NCI-H2029 treated with DMSO at 0.1 percent for 48 hours (cell line): Measurements from ENCODE around the gene MSH2.
"Not testable (repeated sequence)": the region's sequence is repeated elsewhere in the genome, so short reads cannot be mapped to it uniquely, and the experiment has no call there.

Experiments
- DNase-seq: peaks from one replicate; lab custom pipeline; 2025; lab: John Stamatoyannopoulos, UW

MSH2 gene

DNA sequence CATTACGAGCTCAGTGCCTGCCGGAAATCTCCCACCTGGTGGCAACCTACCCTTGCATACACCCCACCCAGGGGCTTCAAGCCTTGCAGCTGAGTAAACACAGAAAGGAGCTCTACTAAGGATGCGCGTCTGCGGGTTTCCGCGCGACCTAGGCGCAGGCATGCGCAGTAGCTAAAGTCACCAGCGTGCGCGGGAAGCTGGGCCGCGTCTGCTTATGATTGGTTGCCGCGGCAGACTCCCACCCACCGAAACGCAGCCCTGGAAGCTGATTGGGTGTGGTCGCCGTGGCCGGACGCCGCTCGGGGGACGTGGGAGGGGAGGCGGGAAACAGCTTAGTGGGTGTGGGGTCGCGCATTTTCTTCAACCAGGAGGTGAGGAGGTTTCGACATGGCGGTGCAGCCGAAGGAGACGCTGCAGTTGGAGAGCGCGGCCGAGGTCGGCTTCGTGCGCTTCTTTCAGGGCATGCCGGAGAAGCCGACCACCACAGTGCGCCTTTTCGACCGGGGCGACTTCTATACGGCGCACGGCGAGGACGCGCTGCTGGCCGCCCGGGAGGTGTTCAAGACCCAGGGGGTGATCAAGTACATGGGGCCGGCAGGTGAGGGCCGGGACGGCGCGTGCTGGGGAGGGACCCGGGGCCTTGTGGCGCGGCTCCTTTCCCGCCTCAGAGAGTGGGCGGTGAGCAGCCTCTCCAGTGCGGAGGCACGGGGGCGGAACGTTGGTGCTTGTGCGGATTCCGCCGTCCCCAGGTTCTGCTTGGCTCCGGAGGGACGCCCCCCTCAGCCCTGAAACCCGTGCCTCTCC is at the start of gene MSH2:
TSS of gene MSH2 (plus strand) at position 352 of the 804 bp plus-strand sequence. CDS start at position 388, 36 bp downstream.
- DNase-seq = peak; percentile 89

DNA sequence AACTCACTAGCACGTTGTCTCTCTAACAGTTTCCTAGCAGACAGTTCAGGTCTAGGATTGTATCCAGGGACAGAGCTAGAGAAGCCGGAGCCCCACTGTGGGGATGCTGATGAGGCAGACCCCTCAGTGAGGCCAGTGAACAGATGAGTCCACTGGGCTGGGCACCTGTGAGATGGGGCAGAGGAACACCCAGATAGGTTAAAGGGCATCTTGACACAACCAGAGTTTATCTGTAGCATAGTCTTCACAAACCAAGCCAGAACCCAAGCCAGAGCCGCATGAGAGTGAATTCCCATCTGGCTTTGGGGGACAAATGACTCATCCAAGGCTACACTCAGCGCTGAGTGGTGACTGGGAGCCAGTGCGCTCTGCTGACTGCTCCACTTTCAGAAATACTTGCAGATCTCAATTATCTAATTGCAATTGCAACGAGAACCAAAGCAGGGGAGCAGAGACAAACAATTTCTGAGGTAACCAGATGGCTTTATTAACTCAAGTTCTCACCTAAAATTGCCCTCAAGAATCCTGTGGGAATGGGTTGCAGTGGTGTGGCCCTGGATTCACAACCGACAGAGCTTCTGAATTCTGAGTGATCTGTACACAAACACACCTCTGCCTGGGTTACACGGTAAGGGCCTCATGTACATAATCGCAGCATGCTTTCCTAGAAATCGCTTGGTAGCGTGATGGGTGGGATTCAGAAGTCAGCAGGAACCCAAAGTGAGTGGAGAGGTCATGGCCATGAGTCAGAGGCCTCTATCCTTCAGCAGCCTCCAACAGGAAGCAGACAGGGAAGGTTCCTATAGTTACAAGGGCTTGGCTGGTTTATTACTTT is 48.7 kb upstream of the MSH2 start:
- DNase-seq = no peak

DNA sequence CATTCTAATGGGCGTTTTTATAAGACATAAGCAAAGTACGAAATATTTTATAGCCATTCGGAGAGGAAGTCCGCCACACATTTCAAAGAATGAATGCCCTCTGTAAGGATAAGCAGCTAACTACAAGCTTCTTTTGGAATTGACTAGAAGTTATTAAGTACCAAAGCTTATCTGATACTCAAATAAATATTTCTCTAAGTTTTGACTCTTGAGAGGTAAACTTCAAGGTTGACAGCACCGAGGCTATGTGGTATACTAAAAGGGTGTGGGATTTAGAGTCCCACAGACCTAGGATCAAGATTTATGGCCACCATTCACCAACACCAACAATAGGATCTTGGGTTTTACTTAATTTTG is 48.1 kb upstream of the MSH2 start:
- DNase-seq = no peak

DNA sequence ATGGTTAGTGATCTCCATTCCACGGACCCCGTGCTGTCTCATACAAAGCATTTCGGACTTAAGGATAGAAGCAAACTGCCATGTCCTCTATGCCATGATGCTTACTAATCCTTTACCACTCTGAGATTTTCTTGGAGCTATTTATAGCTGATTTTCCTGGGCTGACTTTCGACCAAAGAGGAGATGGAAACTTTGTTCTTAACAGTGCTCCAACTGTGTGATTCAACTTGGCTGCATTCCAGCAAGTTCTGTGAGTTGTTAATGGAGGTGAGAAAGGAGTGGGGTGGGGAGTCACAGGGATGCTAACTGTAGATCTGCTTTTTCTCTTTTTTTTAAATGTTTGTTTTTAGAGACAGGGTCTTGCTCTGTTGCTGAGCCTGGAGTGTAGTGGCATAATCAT is 45.5 kb upstream of the MSH2 start:
- no peak for DNase-seq

DNA sequence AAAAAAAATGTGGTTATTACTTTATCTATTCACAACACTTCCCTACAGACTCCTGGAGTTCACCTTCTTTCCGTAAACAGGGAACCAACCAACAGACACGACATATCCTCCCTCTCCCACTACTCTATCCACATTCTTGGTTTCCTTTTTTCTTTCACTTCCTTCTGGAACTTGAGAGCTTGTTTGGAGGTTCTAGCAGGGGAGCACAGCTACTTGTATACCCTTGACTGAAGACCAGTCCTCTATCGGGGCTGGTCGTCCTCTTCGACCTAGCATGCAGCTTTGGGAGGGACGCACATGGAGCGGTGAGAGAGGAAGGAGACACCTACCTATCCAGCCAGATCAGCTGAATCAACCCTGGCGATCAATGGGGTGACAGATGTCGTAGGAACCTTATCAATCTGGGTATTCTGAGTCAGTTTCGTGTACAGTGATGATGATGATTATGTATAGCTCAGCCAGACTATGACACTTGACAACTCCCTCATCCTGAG is 43.5 kb upstream of the MSH2 start:
- no peak for DNase-seq

DNA sequence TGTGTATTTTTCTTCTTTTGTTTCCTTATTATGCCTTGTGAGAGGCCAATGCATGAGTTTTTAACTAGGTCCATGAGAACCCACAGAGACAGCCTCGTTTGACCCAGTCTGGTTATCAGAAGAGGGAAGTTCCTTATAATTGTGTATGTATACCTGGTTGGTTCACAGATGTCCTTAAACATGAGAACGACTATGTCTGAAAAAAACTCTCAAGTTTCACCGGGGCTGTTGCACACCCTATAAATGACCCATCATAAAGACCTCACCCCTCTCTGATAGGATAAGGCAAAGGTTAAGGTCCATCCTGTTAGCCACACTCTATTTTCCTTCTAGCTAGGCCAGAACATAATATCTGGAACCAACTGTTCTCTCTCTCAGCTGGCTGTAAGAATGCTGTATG is 42.7 kb upstream of the MSH2 start:
- DNase-seq = no peak

DNA sequence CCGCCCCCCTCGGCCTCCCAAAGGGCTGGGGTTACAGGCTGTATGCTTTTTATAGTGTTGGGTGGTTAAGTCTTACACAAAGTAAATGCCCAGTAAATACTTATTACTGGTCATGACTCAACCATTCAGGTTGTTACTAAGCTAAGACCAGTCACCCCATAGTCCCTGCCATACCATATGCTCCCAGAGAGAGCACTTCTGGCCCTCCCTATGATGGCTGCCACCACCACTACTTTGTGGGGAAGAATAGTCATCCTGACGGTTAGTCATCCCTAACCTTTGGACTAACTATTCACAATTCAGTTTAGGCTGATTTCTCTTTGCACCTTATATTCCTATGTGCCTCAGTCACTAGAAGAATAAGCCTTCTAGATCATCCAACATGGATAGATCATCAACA is 42.0 kb upstream of the MSH2 start:
- DNase-seq = no peak

DNA sequence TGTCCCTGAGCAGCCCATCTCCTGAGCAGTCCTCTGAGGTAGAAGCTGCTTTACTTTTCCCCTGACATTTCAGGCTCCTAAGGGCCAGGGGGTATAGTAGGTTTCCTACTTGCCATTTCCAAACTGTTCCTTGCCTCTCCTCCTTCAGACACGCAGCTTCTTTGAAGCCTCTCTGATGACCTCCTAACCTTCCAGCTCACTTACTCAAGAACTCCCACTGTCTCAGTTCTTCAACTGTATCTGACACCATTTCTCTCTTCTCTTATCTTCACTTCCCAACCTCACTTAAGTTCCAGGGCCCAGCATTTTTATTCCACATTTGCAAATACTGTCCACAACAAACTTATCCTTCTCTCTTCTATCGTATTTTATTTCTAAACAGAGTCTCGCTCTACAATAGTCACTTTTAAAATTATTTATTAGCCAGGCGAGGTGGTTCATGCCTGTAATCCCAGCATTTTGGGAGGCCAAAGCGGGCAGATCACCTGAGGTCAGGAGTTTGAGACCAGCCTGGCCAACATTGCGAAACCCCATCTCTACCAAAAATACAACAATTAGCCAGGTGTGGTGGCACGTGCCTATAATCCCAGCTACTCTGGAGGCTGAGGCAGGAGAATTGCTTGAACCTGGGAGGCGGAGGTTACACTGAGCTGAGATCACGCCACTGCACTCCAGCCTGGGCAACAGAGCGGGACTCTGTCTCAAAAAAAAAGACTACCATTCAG is 41.3 kb upstream of the MSH2 start:
- not testable (repeated sequence) for DNase-seq

DNA sequence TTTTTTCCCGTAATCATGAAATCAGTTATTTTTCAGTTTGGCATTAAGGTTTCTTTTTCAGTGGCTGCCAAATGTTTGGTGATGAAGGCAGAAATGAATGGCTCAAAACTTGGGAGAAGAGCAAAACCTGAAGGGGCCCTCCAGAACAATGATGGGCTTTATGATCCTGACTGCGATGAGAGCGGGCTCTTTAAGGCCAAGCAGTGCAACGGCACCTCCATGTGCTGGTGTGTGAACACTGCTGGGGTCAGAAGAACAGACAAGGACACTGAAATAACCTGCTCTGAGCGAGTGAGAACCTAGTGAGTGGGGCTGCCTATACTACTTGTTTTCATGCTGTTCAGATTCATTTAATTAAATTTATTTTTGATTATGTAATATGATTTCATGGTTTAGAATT is 29.2 kb upstream of the MSH2 start:
- no peak for DNase-seq

DNA sequence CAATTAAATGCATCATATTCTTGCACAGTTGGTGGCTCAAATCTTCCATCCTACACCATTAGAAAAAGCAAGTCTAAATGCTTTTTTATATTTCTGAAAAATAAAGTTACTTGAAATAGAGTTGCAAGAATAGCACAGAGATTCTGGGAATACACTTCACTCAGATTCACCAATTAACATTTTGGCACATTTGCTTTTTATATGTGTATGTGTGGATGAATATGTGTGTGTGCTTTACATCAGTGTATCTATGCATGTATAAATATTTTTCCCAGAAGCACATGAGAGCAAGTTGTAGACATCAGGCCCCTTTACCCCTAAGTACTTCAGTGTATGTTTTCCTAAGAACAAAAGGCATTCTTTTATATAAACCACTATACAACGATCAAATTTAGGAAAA is 27.6 kb upstream of the MSH2 start:
- no peak for DNase-seq

DNA sequence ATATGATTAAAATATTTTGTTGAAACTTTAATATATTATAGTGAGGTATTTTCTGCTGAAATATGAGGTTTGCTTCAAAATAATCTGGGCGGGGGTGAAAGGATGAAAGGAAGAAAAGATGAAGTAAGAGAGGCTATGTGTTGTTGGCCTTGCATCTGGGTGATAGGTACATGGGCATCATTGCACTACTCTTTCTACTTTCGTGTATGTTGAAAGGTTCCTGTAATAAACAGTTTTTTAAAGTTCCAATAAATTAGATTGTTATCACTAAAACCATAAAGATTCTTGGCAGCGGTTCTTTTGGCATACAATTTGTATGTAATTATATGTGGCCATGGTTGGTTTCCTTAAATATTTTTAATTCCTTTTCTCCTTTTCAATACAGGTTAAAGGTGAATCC is 23.6 kb upstream of the MSH2 start:
- DNase-seq = no peak

DNA sequence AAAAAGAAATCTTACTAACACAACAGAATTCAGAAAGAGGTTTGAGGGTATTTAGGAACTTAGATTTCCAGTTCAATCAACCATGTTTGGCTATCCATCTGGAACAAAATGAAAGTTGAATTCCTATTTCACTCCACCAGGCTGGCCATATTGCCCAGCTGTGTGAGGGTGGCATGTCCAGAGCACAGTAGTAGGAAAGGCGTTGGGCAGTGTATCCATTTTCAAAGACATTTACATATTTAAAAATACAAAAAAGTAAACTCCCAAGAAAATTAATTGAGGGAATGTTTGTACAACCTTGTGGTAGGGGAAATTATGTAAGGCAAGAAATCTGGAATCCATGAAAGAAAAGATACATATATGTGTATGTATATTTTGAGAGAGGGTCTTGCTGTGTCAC is 21.5 kb upstream of the MSH2 start:
- no peak for DNase-seq

DNA sequence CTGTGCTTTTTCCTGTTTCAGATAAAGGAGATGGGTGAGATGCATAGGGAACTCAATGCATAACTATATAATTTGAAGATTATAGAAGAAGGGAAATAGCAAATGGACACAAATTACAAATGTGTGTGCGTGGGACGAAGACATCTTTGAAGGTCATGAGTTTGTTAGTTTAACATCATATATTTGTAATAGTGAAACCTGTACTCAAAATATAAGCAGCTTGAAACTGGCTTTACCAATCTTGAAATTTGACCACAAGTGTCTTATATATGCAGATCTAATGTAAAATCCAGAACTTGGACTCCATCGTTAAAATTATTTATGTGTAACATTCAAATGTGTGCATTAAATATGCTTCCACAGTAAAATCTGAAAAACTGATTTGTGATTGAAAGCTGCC is 16.4 kb upstream of the MSH2 start:
- no peak for DNase-seq

DNA sequence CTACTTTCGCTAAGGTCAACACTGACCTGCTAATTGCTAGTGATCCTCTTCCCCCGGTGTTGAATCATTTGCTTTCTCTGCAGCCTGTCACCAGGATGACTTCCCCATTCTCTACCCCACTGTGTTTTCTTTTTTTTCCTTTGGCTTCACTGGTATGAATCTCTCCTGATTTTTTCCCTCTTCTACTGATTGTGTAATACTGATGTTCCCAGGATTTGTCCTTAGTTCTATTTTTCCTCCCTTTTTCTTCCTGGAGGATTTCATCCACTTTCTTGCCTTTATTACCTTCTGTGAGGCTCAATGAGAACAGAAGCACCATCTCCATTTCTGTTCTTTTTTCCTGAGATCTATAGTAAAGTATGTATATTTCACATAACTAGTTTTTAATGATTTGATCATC is 14.1 kb upstream of the MSH2 start:
- no peak for DNase-seq

DNA sequence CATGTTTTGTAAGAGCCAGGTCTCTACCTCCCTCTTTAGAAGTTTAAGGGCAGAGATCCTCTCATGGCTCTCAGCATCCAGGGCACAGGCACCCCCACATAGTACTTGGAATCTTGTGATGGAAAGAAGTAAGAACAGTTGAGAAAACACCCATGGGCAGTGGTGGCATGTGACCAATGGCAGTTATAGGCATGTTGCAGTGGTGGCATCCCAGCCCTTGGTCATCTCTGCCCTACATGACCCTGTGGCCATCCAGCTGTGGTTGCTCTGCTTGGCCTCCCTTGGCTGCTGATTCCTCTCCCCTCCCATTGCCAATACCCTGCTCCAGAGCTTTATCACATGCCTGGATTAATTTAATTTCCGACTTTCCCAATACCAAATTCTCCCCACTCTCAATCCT is 13.3 kb upstream of the MSH2 start:
- DNase-seq = no peak

DNA sequence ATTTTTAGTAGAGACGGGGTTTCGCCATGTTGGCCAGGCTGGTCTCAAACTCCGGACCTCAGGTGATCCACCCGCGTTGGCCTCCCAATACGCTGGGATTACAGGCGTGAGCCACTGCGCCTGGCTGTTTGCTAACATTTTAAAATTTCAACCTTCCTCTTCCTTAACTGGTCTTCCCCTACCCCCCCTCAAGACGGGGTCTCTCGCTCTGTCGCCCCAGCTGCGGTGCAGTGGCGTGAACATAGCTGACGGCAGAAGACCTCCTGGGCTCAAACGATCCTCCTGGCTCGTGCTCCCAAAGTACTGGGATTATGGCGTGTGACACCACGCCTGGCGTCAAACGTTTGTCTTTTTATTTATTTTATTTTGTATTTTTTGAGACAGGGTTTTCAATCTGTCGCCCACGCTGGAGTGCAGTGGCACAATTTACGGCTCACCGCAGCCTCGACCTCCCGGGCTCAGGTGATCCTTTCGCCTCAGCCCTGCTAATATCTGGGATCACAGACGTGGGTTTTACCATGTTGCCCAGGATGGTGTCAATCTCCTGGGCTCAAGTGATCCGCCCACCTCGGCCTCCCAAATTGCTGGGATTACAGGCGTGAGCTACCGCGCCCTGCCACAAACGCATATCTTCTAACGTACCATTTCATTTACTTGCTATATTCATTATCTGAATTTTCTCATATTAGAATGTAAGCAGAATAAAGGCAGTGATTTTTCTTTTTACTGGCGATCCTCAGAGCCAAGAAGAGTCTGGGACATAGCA is 984 bp upstream of the MSH2 start:
- DNase-seq = no peak

DNA sequence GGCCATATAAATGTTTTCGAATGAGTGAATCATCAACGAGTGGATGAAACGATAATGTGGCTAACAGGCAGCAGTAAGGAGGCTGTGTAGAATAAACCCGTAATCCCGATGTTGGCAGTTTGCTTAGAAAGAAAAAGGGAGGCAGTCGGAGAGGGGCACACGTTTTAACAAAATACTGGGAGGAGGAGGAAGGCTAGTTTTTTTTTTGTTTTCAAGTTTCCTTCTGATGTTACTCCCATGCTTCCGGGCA is 476 bp upstream of the MSH2 start:
- DNase-seq = no peak

DNA sequence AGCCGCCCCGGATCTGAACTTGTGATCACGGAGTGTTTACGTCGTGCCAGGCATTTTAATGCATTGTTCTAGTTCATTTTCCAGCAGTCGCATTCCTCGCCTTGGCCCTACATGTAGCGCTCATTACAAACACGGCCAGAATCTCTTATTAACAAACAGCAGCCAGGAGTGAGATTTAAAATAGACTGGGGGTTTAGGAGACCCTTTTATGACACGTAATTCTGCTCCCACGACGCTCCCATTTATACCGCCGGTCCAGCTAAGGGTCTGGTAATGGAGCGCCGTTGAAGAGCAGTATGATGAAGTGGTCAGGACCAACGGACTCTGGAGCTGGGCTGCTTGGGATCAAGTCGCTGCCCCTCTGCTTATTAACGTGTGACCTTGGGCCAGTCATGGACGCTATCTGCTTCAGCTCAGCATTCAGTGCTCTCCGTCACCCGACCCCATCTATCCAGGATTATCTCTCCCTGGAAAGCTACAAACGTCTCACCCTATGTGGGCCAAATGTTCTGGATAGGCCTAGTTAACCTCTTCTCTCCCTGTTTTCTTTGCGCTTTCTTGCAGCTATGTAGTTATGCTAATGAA is 745 bp downstream of the MSH2 start:
- DNase-seq = peak; percentile 18

DNA sequence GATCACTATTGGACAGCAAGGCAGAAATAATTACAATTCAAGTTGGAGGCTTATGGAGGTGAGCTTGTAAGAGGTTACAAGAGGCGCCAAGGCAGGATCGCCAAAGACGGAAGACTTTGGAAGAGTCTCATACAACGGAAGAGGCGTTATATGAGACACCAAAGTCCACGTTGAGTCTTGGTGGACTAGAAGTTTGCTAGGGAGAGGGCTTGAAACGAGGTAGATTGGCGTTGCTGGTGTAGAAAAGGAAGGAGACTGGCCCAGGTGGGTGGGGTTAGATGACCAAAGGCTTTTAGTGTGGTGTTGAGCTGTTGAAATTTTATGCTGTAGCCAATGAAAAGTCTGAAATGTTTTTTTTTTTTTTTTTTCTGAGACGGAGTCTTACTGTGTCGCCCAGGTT is 1.4 kb downstream of the MSH2 start:
- DNase-seq = no peak

DNA sequence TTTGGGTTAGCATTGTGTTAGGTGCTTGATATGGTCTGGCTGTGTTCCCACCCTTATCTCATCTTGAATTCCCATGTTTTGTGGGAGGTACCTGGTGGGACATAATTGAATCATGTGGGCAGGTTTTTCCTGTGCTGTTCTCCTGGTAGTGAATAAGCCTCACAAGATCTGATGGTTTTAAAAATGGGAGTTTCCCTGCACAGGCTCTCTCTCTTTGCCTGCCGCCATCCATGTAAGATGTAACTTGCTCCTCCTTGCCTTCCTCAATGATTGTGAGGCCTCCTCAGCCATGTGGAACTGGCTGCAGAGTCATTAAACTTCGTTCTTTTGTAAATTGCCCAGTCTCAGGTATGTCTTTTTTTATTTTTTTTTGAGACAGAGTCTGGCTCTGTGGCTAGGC is 2.8 kb downstream of the MSH2 start:
- no peak for DNase-seq

DNA sequence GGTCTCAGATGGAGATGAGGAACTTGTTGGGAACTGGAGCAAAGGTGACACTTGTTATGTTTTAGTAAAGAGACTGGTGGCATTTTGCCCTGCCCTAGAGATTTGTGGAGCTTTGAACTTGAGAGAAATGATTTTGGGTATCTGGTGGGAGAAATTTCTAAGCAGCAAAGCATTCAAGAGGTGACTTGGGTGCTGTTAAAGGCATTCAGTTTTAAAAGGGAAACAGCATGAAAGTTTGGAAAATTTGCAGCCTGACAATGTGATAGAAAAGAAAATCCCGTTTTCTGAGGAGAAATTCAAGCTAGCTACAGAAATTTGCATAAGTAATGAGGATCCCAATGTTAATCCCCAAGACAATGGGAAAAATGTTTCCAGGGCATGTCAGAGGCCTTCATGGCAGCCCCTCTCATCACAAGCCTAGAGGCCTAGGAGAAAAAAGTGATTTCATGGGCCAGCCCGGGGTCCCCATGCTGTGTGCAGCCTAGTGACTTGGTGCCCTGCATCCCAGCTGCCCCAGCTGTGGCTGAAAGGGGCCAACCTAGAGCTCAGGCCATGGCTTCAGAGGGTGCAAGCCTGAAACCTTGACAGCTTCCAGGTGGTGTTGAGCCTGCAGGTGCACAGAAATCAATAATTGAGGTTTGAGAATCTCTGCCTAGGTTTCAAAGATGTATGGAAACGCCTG is 3.8 kb downstream of the MSH2 start:
- DNase-seq = not testable (repeated sequence)
